HepG2 (cell line): Measurements from ENCODE around the gene RHBG. TPM values are rescaled to one million over a fixed set of nuclear protein-coding genes. Genes with fewer than 3 reads are reported as not detected.
A peak's percentile ranks its signal among the peaks of the same experiment; 100 is the strongest.

Experiments
- HINFP ChIP-seq: sonication (generic); formaldehyde crosslinking; IDR thresholded peaks from 2 replicates; pipeline ENCODE4 v1.4.0; 2020; ENCODE audit warnings: low read depth, mild to moderate bottlenecking, missing genetic modification reagents
- MEIS2 ChIP-seq: sonication (generic); formaldehyde crosslinking; IDR thresholded peaks from 2 replicates; pipeline ENCODE4 v1.9.0; 2021; ENCODE audit warnings: mild to moderate bottlenecking, missing genetic modification reagents
- NONO ChIP-seq, 2 experiments: fragments of 450-650 bp in 1 of 2; sonication (generic) in 1 of 2; formaldehyde crosslinking in 1 of 2; IDR thresholded peaks in 1 of 2; conservative IDR thresholded peaks in 1 of 2; 2 replicates each; pipeline versions ENCODE4 v1.6.1 to v1.8.0; 2017 to 2022; ENCODE audit warnings: mild to moderate bottlenecking in 1 of 2, missing genetic modification reagents in 1 of 2, moderate library complexity in 1 of 2
- TGIF2 ChIP-seq: IDR thresholded peaks from 2 replicates; pipeline ENCODE4 v1.6.1; 2016; ENCODE audit warnings: control low read depth, missing compliant biosample characterization
- ZNF549 ChIP-seq: sonication (generic); formaldehyde crosslinking; IDR thresholded peaks from 2 replicates; pipeline ENCODE4 v1.5.0; 2020; ENCODE audit warnings: missing genetic modification reagents
- polyA plus RNA-seq, 8 experiments: library from polyadenylated mRNA; depleted of rRNA in 3 of 8; stranded (reverse) in 7 of 8; unstranded in 1 of 8; fragments of >200 nt; fragmentation: Illumina TruSeq in 4 of 8; extraction: Trizol in 4 of 8; gene quantifications; 2 replicates each; pipeline versions ENCODE4 v1.2.1 to v1.2.3, GENCODE V29; 2011 to 2016; ENCODE audit warnings: low read depth in 4 of 8, missing spikeins in 1 of 8, mixed read lengths in 1 of 8; ENCODE audit not compliant: insufficient read depth in 1 of 8
- total RNA-seq, 5 experiments: library from RNA; depleted of rRNA; stranded (reverse); fragments of >200 nt; fragmentation: Illumina TruSeq; extraction: Trizol; gene quantifications; 2 replicates each; pipeline ENCODE4 v1.2.3, GENCODE V29; 2016; ENCODE audit warnings: low read depth in 1 of 5
- TF ChIP-seq, protein P1 (sequence below): sonication (generic); formaldehyde crosslinking; IDR thresholded peaks from 2 replicates; pipeline ENCODE4 v1.8.0; 2022; ENCODE audit warnings: mild to moderate bottlenecking, missing genetic modification reagents, moderate library complexity
- TF ChIP-seq, protein P2 (sequence below): sonication (generic); formaldehyde crosslinking; IDR thresholded peaks from 2 replicates; pipeline ENCODE4 v1.4.0; 2020; ENCODE audit warnings: missing genetic modification reagents

RHBG gene
- total and polyA plus RNA-seq, 2 of the 13 experiments (the other 11 are each of a cell fraction or from before 2014, with no cell fraction given): 61.8 to 73.5 TPM

GRCh38 chr1:156356875-156357534 is 12.0 kb upstream of the RHBG start (continued):
- TF ChIP-seq NONO (IDR thresholded peaks at IDR 0.05) (no peak), NONO (CRISPR knock-in tag; conservative IDR thresholded peaks at IDR 0.05) (peak; percentile 90), TGIF2 (CRISPR knock-in tag) (0 out of 2 replicates have a peak, but pooled peaks have one; percentile 46), MEIS2 (CRISPR knock-in tag) (peak; percentile 27; the same call in 1 of the 2 replicates), HINFP (CRISPR knock-in tag) (0 out of 2 replicates have a peak, but pooled peaks have one; percentile 59), ZNF549 (CRISPR knock-in tag) (no peak)
- TF ChIP-seq, protein P1, sequence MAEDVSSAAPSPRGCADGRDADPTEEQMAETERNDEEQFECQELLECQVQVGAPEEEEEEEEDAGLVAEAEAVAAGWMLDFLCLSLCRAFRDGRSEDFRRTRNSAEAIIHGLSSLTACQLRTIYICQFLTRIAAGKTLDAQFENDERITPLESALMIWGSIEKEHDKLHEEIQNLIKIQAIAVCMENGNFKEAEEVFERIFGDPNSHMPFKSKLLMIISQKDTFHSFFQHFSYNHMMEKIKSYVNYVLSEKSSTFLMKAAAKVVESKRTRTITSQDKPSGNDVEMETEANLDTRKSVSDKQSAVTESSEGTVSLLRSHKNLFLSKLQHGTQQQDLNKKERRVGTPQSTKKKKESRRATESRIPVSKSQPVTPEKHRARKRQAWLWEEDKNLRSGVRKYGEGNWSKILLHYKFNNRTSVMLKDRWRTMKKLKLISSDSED (CRISPR knock-in tag): no peak
- TF ChIP-seq, protein P2, sequence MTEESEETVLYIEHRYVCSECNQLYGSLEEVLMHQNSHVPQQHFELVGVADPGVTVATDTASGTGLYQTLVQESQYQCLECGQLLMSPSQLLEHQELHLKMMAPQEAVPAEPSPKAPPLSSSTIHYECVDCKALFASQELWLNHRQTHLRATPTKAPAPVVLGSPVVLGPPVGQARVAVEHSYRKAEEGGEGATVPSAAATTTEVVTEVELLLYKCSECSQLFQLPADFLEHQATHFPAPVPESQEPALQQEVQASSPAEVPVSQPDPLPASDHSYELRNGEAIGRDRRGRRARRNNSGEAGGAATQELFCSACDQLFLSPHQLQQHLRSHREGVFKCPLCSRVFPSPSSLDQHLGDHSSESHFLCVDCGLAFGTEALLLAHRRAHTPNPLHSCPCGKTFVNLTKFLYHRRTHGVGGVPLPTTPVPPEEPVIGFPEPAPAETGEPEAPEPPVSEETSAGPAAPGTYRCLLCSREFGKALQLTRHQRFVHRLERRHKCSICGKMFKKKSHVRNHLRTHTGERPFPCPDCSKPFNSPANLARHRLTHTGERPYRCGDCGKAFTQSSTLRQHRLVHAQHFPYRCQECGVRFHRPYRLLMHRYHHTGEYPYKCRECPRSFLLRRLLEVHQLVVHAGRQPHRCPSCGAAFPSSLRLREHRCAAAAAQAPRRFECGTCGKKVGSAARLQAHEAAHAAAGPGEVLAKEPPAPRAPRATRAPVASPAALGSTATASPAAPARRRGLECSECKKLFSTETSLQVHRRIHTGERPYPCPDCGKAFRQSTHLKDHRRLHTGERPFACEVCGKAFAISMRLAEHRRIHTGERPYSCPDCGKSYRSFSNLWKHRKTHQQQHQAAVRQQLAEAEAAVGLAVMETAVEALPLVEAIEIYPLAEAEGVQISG (CRISPR knock-in tag): 0 out of 2 replicates have a peak, but pooled peaks have one; percentile 45
